Measurements from ENCODE around the gene FGGY. TPM values are rescaled to one million over a fixed set of nuclear protein-coding genes. Genes with fewer than 3 reads are reported as not detected.

The FGGY gene
- total RNA-seq, 1 experiment from 2014 or later: 6.4 TPM

GRCh38 chr1:59383963-59384362 lies 87.1 kb downstream of the FGGY start:
- Mint-ChIP-seq H3K4me1 (ENCODE audit: low read depth, unreplicated experiment) (no peaks in the 10 kb centered on the region), H3K9me3 (ENCODE audit: unreplicated experiment) (no peaks in the 10 kb centered on the region), H3K36me3 (ENCODE audit: insufficient read depth, unreplicated experiment) (no peaks in the 10 kb centered on the region), H3K27me3 (ENCODE audit: insufficient read depth, unreplicated experiment) (no peaks in the 10 kb centered on the region), H3K27ac (ENCODE audit: unreplicated experiment) (no peak overlapping the region), H3K4me3 (ENCODE audit: unreplicated experiment) (no peak overlapping the region)
- H3K9me3 ChIP-seq: no peaks in the 10 kb centered on the region
- CTCF ChIA-PET: no interaction called here
- TF ChIP-seq CTCF (IDR thresholded peaks at IDR 0.05; ENCODE audit: insufficient read depth in 1 of 2, low read depth in 1 of 2, low read length in 1 of 2, severe bottlenecking in 1 of 2, unreplicated experiment in 1 of 2): no peak
- POLR2A ChIA-PET: no interaction called here
- H3K4me1 ChIP-seq: no peaks in the 10 kb centered on the region
- no peaks in the 10 kb centered on the region for H3K27me3 ChIP-seq (replicated peaks; ENCODE audit: control insufficient read depth, insufficient read depth, low read length)
- no peak for DNase-seq
- H3K36me3 ChIP-seq (ENCODE audit: control insufficient read depth, insufficient read depth, low read length): no peaks in the 10 kb centered on the region
- BruUV-seq (replicated peaks): no TSS peak
- intact Hi-C loops (cut with micrococcal nuclease; ENCODE audit: unreplicated experiment): no loop called here
- no peak overlapping the region for H3K4me3 ChIP-seq (ENCODE audit: low read depth, low read length)

GRCh38 chr1:59384443-59384842 lies 87.5 kb downstream of the FGGY start:
- DNase-seq: no peak
- Mint-ChIP-seq H3K4me1 (ENCODE audit: low read depth, unreplicated experiment) (no peaks in the 10 kb centered on the region), H3K27me3 (ENCODE audit: insufficient read depth, unreplicated experiment) (no peaks in the 10 kb centered on the region), H3K4me3 (ENCODE audit: unreplicated experiment) (no peak overlapping the region), H3K9me3 (ENCODE audit: unreplicated experiment) (no peaks in the 10 kb centered on the region), H3K27ac (ENCODE audit: unreplicated experiment) (no peak overlapping the region), H3K36me3 (ENCODE audit: insufficient read depth, unreplicated experiment) (no peaks in the 10 kb centered on the region)
- no peak overlapping the region for H3K4me3 ChIP-seq (ENCODE audit: low read depth, low read length)
- no peaks in the 10 kb centered on the region for H3K27me3 ChIP-seq (replicated peaks; ENCODE audit: control insufficient read depth, insufficient read depth, low read length)
- no peaks in the 10 kb centered on the region for H3K9me3 ChIP-seq
- H3K4me1 ChIP-seq: no peaks in the 10 kb centered on the region
- CTCF ChIA-PET: no interaction called here
- no peak for TF ChIP-seq CTCF (IDR thresholded peaks at IDR 0.05; ENCODE audit: insufficient read depth in 1 of 2, low read depth in 1 of 2, low read length in 1 of 2, severe bottlenecking in 1 of 2, unreplicated experiment in 1 of 2)
- no TSS peak for BruUV-seq (replicated peaks)
- intact Hi-C loops (cut with micrococcal nuclease; ENCODE audit: unreplicated experiment): no loop called here
- H3K36me3 ChIP-seq (ENCODE audit: control insufficient read depth, insufficient read depth, low read length): no peaks in the 10 kb centered on the region
- POLR2A ChIA-PET: no interaction called here

- no peak overlapping the region for H3K27ac Mint-ChIP-seq (ENCODE audit: unreplicated experiment)
- intact Hi-C loops (cut with micrococcal nuclease; ENCODE audit: unreplicated experiment): no loop called here
- ChIA-PET CTCF (no interaction called here), POLR2A (no interaction called here)
- Histone ChIP-seq H3K27me3 (replicated peaks; ENCODE audit: control insufficient read depth, insufficient read depth, low read length) (no peaks in the 10 kb centered on the region), H3K9me3 (no peaks in the 10 kb centered on the region), H3K4me3 (ENCODE audit: low read depth, low read length) (no peak overlapping the region), H3K36me3 (ENCODE audit: control insufficient read depth, insufficient read depth, low read length) (no peaks in the 10 kb centered on the region), H3K4me1 (no peaks in the 10 kb centered on the region)
- no TSS peak for BruUV-seq (replicated peaks)
- no peaks in the 10 kb centered on the region for H3K36me3 Mint-ChIP-seq (ENCODE audit: insufficient read depth, unreplicated experiment)
- H3K4me3 Mint-ChIP-seq (ENCODE audit: unreplicated experiment): no peak overlapping the region
- no peaks in the 10 kb centered on the region for H3K9me3 Mint-ChIP-seq (ENCODE audit: unreplicated experiment)
- no peaks in the 10 kb centered on the region for H3K4me1 Mint-ChIP-seq (ENCODE audit: low read depth, unreplicated experiment)
- no peak for TF ChIP-seq CTCF (IDR thresholded peaks at IDR 0.05; ENCODE audit: insufficient read depth in 1 of 2, low read depth in 1 of 2, low read length in 1 of 2, severe bottlenecking in 1 of 2, unreplicated experiment in 1 of 2)
- H3K27me3 Mint-ChIP-seq (ENCODE audit: insufficient read depth, unreplicated experiment): no peaks in the 10 kb centered on the region
- DNase-seq: no peak
These were observed 91.3 kb downstream of the FGGY start for GRCh38 chr1:59388191-59388590.

Data from Caco-2 (cell line).